MM.1S (cell line): ENCODE measurements around the gene PTPRG.

Source experiments
- DNase-seq: peaks from one replicate; pipeline ENCODE4 v3.0.0-alpha.2; 2015
- H2AFZ ChIP-seq: fragments of 300-600 bp; sonication (generic); 2 replicates; pipeline ENCODE4 v1.6.0; 2016; ENCODE audit warnings: antibody characterized with exemption, low read length
- H3F3A ChIP-seq: fragments of 300-600 bp; sonication (generic); 2 replicates; pipeline ENCODE4 v1.6.1; 2016; ENCODE audit warnings: mild to moderate bottlenecking, antibody characterized with exemption, low read length, moderate library complexity, mixed read lengths; ENCODE audit not compliant: insufficient read depth
- H3K27ac ChIP-seq: fragments of 300-600 bp; sonication (generic); 2 replicates; pipeline ENCODE4 v1.5.1; 2016; ENCODE audit warnings: mild to moderate bottlenecking, low read length
- H3K27me3 ChIP-seq: fragments of 300-600 bp; sonication (generic); replicated peaks from 2 replicates; pipeline ENCODE4 v1.6.0; 2016; ENCODE audit warnings: low read length; ENCODE audit not compliant: insufficient read depth
- H3K36me3 ChIP-seq: fragments of 300-600 bp; sonication (generic); replicated peaks from 2 replicates; pipeline ENCODE4 v1.6.1; 2016; ENCODE audit warnings: mild to moderate bottlenecking, low read length, mixed read lengths; ENCODE audit not compliant: insufficient read depth
- H3K4me1 ChIP-seq: fragments of 300-600 bp; sonication (generic); 2 replicates; pipeline ENCODE4 v1.6.1; 2016; ENCODE audit warnings: low read length, mixed read lengths
- H3K4me2 ChIP-seq: fragments of 300-600 bp; sonication (generic); 2 replicates; pipeline ENCODE4 v1.6.0; 2016; ENCODE audit warnings: low read depth, low read length
- H3K4me3 ChIP-seq: fragments of 300-600 bp; sonication (generic); 2 replicates; pipeline ENCODE4 v1.5.1; 2016; ENCODE audit warnings: low read length, mixed read lengths
- H3K79me2 ChIP-seq: fragments of 300-600 bp; sonication (generic); 2 replicates; pipeline ENCODE4 v1.6.1; 2016; ENCODE audit warnings: mixed run types, low read length, mixed read lengths
- H3K9ac ChIP-seq: fragments of 300-600 bp; sonication (generic); 2 replicates; pipeline ENCODE4 v1.6.1; 2016; ENCODE audit warnings: low read length, mixed read lengths
- H3K9me2 ChIP-seq: fragments of 300-600 bp; sonication (generic); replicated peaks from 2 replicates; pipeline ENCODE4 v1.6.1; 2016; ENCODE audit warnings: mild to moderate bottlenecking, low read length, mixed read lengths; ENCODE audit not compliant: insufficient read depth
- H3K9me3 ChIP-seq: fragments of 300-600 bp; sonication (generic); replicated peaks from 2 replicates; pipeline ENCODE4 v1.6.1; 2016; ENCODE audit warnings: mild to moderate bottlenecking, low read length, mixed read lengths; ENCODE audit not compliant: insufficient read depth
- H4K20me1 ChIP-seq: fragments of 300-600 bp; sonication (generic); 2 replicates; pipeline ENCODE4 v1.6.1; 2016; ENCODE audit warnings: mild to moderate bottlenecking, low read length, moderate library complexity, mixed read lengths; ENCODE audit not compliant: insufficient read depth
- CTCF ChIP-seq: fragments of 300-600 bp; sonication (generic); IDR thresholded peaks from 2 replicates; pipeline ENCODE4 v1.5.1; 2016; ENCODE audit warnings: antibody characterized with exemption, low read length, mixed read lengths
- EZH2 ChIP-seq: fragments of 300-600 bp; sonication (generic); optimal IDR thresholded peaks from 2 replicates; pipeline ENCODE3; 2017; ENCODE audit warnings: low read depth, mild to moderate bottlenecking, antibody characterized with exemption, low read length, mixed read lengths
- EZH2phosphoT487 ChIP-seq: fragments of 300-600 bp; sonication (generic); IDR thresholded peaks from 2 replicates; pipeline ENCODE4 v1.6.1; 2018; ENCODE audit warnings: antibody characterized with exemption, low read length

PTPRG gene

GRCh38 chr3:61765157-61765876 lies 203.9 kb downstream of the PTPRG start:
- peaks cover 9% of the 10 kb centered on the region; the same call in 1 of the 2 replicates for H3K79me2 ChIP-seq
- no peaks in the 10 kb centered on the region for H3F3A ChIP-seq
- DNase-seq, result no peak
- H3K9me2 ChIP-seq, result no peaks in the 10 kb centered on the region
- TF ChIP-seq CTCF, result no peak
- no peak for TF ChIP-seq EZH2
- no peak for TF ChIP-seq EZH2phosphoT487
- H4K20me1 ChIP-seq, result no peaks in the 10 kb centered on the region
- H3K4me3 ChIP-seq, result no peak overlapping the region
- no peak overlapping the region for H3K4me2 ChIP-seq
- no peaks in the 10 kb centered on the region for H3K4me1 ChIP-seq
- H3K27ac ChIP-seq, result no peak overlapping the region
- H3K9ac ChIP-seq, result no peak overlapping the region
- H3K9me3 ChIP-seq, result no peaks in the 10 kb centered on the region
- H3K27me3 ChIP-seq, result no peaks in the 10 kb centered on the region
- H3K36me3 ChIP-seq, result no peaks in the 10 kb centered on the region; the same call in 1 of the 2 replicates
- H2AFZ ChIP-seq, result no peak overlapping the region

DNA sequence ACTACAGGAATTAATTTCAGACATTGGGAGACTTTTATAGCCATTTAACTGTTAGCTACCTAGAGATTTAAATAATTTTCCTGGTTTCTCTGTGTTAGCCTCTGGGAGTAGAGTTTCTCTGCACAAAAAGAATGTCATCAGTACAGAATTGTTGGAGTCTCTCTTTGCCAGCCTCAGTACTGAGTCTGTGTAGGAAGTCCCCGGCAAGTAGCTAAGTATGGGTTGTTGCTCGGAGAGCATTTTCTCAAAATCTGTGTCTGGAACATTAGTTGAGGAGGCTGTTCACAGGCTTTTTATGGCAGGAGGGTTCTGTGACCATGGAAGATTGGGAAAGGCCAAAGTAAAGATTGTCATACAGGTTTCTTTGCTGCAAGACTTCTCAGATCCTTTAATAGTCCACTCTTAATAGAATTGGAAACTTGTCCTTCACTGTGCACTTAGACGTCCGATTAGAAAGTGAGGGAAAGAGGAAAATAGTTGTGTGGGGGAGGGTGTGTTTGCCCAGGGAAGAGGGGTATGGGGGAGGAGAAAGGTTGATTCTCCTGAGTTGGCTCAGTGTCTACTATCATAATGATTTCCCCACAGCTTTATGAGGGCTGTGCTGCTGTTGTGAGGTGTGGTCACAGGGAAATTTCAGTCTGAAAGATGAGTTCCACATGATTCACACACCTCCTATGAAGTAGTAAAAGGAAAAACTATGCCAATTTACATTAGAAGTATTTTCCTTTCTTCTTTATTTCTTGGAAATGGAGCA lies 207.1 kb downstream of the PTPRG start:
- Histone ChIP-seq H3K27me3 (no peaks in the 10 kb centered on the region), H3K4me2 (no peak overlapping the region), H3K36me3 (no peaks in the 10 kb centered on the region; the same call in 1 of the 2 replicates), H2AFZ (no peak overlapping the region), H3F3A (no peaks in the 10 kb centered on the region), H4K20me1 (no peaks in the 10 kb centered on the region), H3K27ac (no peak overlapping the region), H3K9me3 (no peaks in the 10 kb centered on the region), H3K4me3 (no peak overlapping the region), H3K9me2 (no peaks in the 10 kb centered on the region), H3K9ac (no peak overlapping the region), H3K4me1 (no peaks in the 10 kb centered on the region), H3K79me2 (peaks cover 15% of the 10 kb centered on the region; the same call in 1 of the 2 replicates)
- no peak for DNase-seq
- TF ChIP-seq CTCF (no peak), EZH2phosphoT487 (no peak), EZH2 (no peak)

GRCh38 chr3:61769266-61769990 lies 208.1 kb downstream of the PTPRG start:
- Histone ChIP-seq H3K9ac (no peak overlapping the region), H3K9me2 (no peaks in the 10 kb centered on the region), H4K20me1 (no peaks in the 10 kb centered on the region), H3K27ac (no peak overlapping the region), H3K4me1 (no peaks in the 10 kb centered on the region), H3K9me3 (no peaks in the 10 kb centered on the region), H3K36me3 (no peaks in the 10 kb centered on the region; the same call in 1 of the 2 replicates), H2AFZ (no peak overlapping the region), H3K79me2 (peaks cover 11% of the 10 kb centered on the region; the same call in 1 of the 2 replicates), H3K27me3 (no peaks in the 10 kb centered on the region), H3K4me2 (no peak overlapping the region), H3K4me3 (no peak overlapping the region), H3F3A (no peaks in the 10 kb centered on the region)
- TF ChIP-seq EZH2phosphoT487, result no peak
- TF ChIP-seq CTCF, result no peak
- TF ChIP-seq EZH2, result no peak
- DNase-seq, result no peak
